SHP77 (cell line): Measurements from ENCODE around the gene SRRM4.
"Not testable (repeated sequence)": the region's sequence is repeated elsewhere in the genome, so short reads cannot be mapped to it uniquely, and the experiment has no call there.

Source experiments
- DNase-seq, 2 experiments: peaks; one replicate each; lab custom pipeline; 2025; lab: John Stamatoyannopoulos, UW

SRRM4 gene

GRCh38 chr12:118981285-118982211, at the start of gene SRRM4:
Gene SRRM4, plus strand, starts transcription at chr12:118981541. Its CDS starts 342 bp downstream, at chr12:118981883.
- DNase-seq, result peak; percentile 94 to 96

GRCh38 chr12:118946256-118946655, 35.1 kb upstream of the SRRM4 start:
- DNase-seq, result no peak

- DNase-seq, result no peak
Measured at GRCh38 chr12:118958520-118958919, 22.8 kb upstream of the SRRM4 start.

GRCh38 chr12:118959348-118959747, 22.0 kb upstream of the SRRM4 start:
- DNase-seq, result no peak

GRCh38 chr12:118959985-118960560, 21.3 kb upstream of the SRRM4 start:
- DNase-seq, result no peak

GRCh38 chr12:118960865-118961264, 20.5 kb upstream of the SRRM4 start:
- DNase-seq, result no peak

- no peak for DNase-seq
Measured at GRCh38 chr12:118964988-118965387, 16.4 kb upstream of the SRRM4 start.

GRCh38 chr12:118970856-118971255, 10.5 kb upstream of the SRRM4 start:
- no peak for DNase-seq

GRCh38 chr12:118972982-118973381, 8.4 kb upstream of the SRRM4 start:
- DNase-seq, result no peak

- DNase-seq, result peak; percentile 78 to 84
Measured at GRCh38 chr12:118979763-118980406, 1.5 kb upstream of the SRRM4 start.

GRCh38 chr12:118980407-118981014, 830 bp upstream of the SRRM4 start:
- peak; percentile 38 to 44 for DNase-seq

GRCh38 chr12:118982302-118982701, 961 bp downstream of the SRRM4 start:
- peak in 1 of 2 experiments; percentile 17 for DNase-seq

GRCh38 chr12:118982984-118983761, 1.8 kb downstream of the SRRM4 start:
- DNase-seq, result no peak

GRCh38 chr12:118984161-118984943, 3.0 kb downstream of the SRRM4 start:
- DNase-seq, result peak; percentile 63 to 69

- DNase-seq, result no peak
Measured at GRCh38 chr12:118986050-118986449, 4.7 kb downstream of the SRRM4 start.

GRCh38 chr12:118999107-118999506, 17.8 kb downstream of the SRRM4 start:
- no peak for DNase-seq

GRCh38 chr12:119005085-119005484, 23.7 kb downstream of the SRRM4 start:
- DNase-seq, result no peak

- DNase-seq, result no peak
Measured at GRCh38 chr12:119005913-119006312, 24.6 kb downstream of the SRRM4 start.

- peak; percentile 84 to 91 for DNase-seq
Measured at GRCh38 chr12:119006746-119007145, 25.4 kb downstream of the SRRM4 start.

- DNase-seq, result not testable (repeated sequence)
Measured at GRCh38 chr12:119008273-119008672, 26.9 kb downstream of the SRRM4 start.
